H1 (cell line): ENCODE results near the gene ANAPC2. TPM values are rescaled to one million over a fixed set of nuclear protein-coding genes. Genes with fewer than 3 reads are reported as not detected.
A peak's percentile ranks its signal among the peaks of the same experiment; 100 is the strongest.

Source experiments
- CTCF ChIA-PET: fragments of 300-600 bp; sonication (Branson Sonifier 250); formaldehyde crosslinking; loops from one replicate; lab custom pipeline; 2021; ENCODE audit not compliant: partially characterized antibody; lab: Charles Lee
- POLR2A ChIA-PET: fragments of 300-600 bp; sonication (Branson Sonifier 250); formaldehyde crosslinking; loops from one replicate; lab custom pipeline; 2021; ENCODE audit warnings: inconsistent platforms; ENCODE audit not compliant: partially characterized antibody; lab: Charles Lee
- DNase-seq, 2 experiments: peaks; one replicate each; pipeline versions ENCODE4 v3.0.0 to v3.0.0-alpha.2; 2010 to 2022; ENCODE audit warnings: low spot score in 2 of 2, low read depth in 1 of 2, mixed read lengths in 1 of 2
- FAIRE-seq: peaks from 2 replicates; lab custom pipeline; 2011; peaks lifted over from hg19 to GRCh38; lab: Jason Lieb, UNC
- H2AFZ ChIP-seq: 2 replicates; pipeline ENCODE4 v1.8.1; 2012; ENCODE audit warnings: low read length, inconsistent platforms
- H2AK5ac ChIP-seq: 2 replicates; pipeline ENCODE4 v1.6.1; 2013; ENCODE audit warnings: low read depth, low read length
- H2BK120ac ChIP-seq: replicated peaks from 2 replicates; pipeline ENCODE3; 2013; ENCODE audit warnings: low read depth, low read length, inconsistent platforms
- H2BK12ac ChIP-seq: 2 replicates; pipeline ENCODE4 v1.6.1; 2013; ENCODE audit warnings: low read depth, low read length
- H2BK15ac ChIP-seq: 2 replicates; pipeline ENCODE4 v1.6.1; 2013; ENCODE audit warnings: low read length
- H2BK20ac ChIP-seq: 2 replicates; pipeline ENCODE4 v1.6.1; 2013; ENCODE audit warnings: low read length
- H2BK5ac ChIP-seq: 2 replicates; pipeline ENCODE4 v1.6.1; 2013; ENCODE audit warnings: low read depth, low read length
- H3K14ac ChIP-seq: 2 replicates; pipeline ENCODE4 v1.6.1; 2013; ENCODE audit warnings: inconsistent platforms; ENCODE audit not compliant: insufficient read length
- H3K18ac ChIP-seq: 2 replicates; pipeline ENCODE4 v1.6.1; 2013; ENCODE audit warnings: low read length; ENCODE audit errors: extremely low read depth
- H3K23ac ChIP-seq: 2 replicates; pipeline ENCODE4 v1.6.1; 2013; ENCODE audit warnings: inconsistent platforms; ENCODE audit not compliant: insufficient read length
- H3K23me2 ChIP-seq: 2 replicates; pipeline ENCODE4 v1.6.1; 2013; ENCODE audit warnings: low read depth, low read length
- H3K27ac ChIP-seq: 2 replicates; pipeline ENCODE4 v1.6.1; 2011; ENCODE audit warnings: low read depth, low read length, inconsistent platforms
- H3K27me3 ChIP-seq, 4 experiments: replicated peaks in 1 of 4; 1 replicate in 1 of 4; 2 replicates in 3 of 4; pipeline versions ENCODE4 v1.6.1 to v1.8.1; 2011 to 2013; ENCODE audit warnings: low read length in 3 of 4, mild to moderate bottlenecking in 3 of 4, inconsistent platforms in 2 of 4, mixed read lengths in 2 of 4, moderate library complexity in 1 of 4; ENCODE audit not compliant: control insufficient read depth in 3 of 4, insufficient read depth in 3 of 4; ENCODE audit errors: extremely low read depth in 1 of 4
- H3K36me3 ChIP-seq, 4 experiments: 2 replicates each; pipeline versions ENCODE4 v1.6.1 to v1.8.1; 2011 to 2013; ENCODE audit warnings: mild to moderate bottlenecking in 4 of 4, low read length in 3 of 4, moderate library complexity in 2 of 4, control low read depth in 1 of 4, inconsistent platforms in 1 of 4; ENCODE audit not compliant: insufficient read depth in 4 of 4, control insufficient read depth in 2 of 4
- H3K4ac ChIP-seq: replicated peaks from 2 replicates; pipeline ENCODE3; 2013; ENCODE audit warnings: low read length, low read depth, mixed read lengths, inconsistent platforms; ENCODE audit not compliant: insufficient read length
- H3K4me1 ChIP-seq, 4 experiments: replicated peaks in 1 of 4; 1 replicate in 1 of 4; 2 replicates in 3 of 4; pipeline versions ENCODE4 v1.6.1 to v1.8.1; 2011 to 2013; ENCODE audit warnings: low read length in 3 of 4, inconsistent platforms in 2 of 4, mixed read lengths in 1 of 4; ENCODE audit not compliant: insufficient read depth in 4 of 4, control insufficient read depth in 3 of 4
- H3K4me2 ChIP-seq, 2 experiments: 2 replicates each; pipeline versions ENCODE4 v1.6.1 to v1.8.1; 2011 to 2013; ENCODE audit warnings: low read depth in 2 of 2, low read length in 2 of 2, control low read depth in 1 of 2, inconsistent platforms in 1 of 2, mild to moderate bottlenecking in 1 of 2; ENCODE audit not compliant: insufficient read depth in 1 of 2
- H3K4me3 ChIP-seq, 4 experiments: fragments of 200-600, 300-600 bp in 1 of 4; sonication (generic), shearing (Covaris generic), sonication (Bioruptor Twin) in 1 of 4; 2 replicates each; pipeline versions ENCODE4 v1.5.1 to v1.8.1; 2011 to 2016; ENCODE audit warnings: low read length in 4 of 4, low read depth in 3 of 4, control low read depth in 2 of 4, inconsistent platforms in 2 of 4, mild to moderate bottlenecking in 2 of 4, mixed read lengths in 1 of 4, moderate library complexity in 1 of 4; ENCODE audit not compliant: insufficient read depth in 2 of 4; ENCODE audit errors: extremely low read depth in 1 of 4
- H3K56ac ChIP-seq: replicated peaks from 2 replicates; pipeline ENCODE3; 2013; ENCODE audit warnings: low read depth, mild to moderate bottlenecking, mixed read lengths, low read length, inconsistent platforms; ENCODE audit not compliant: insufficient read length
- H3K79me1 ChIP-seq: 2 replicates; pipeline ENCODE4 v1.6.1; 2013; ENCODE audit warnings: low read depth, low read length, control low read depth
- H3K79me2 ChIP-seq, 2 experiments: 2 replicates each; pipeline versions ENCODE4 v1.6.1 to v1.8.1; 2012 to 2013; ENCODE audit warnings: low read length in 2 of 2, mild to moderate bottlenecking in 2 of 2, inconsistent platforms in 1 of 2; ENCODE audit not compliant: insufficient read depth in 2 of 2, control insufficient read depth in 1 of 2
- H3K9ac ChIP-seq, 4 experiments: replicated peaks in 1 of 4; 1 replicate in 1 of 4; 2 replicates in 3 of 4; pipeline versions ENCODE4 v1.6.1 to v1.8.1; 2011 to 2013; ENCODE audit warnings: low read depth in 3 of 4, low read length in 3 of 4, control low read depth in 2 of 4, mild to moderate bottlenecking in 2 of 4, moderate library complexity in 2 of 4, inconsistent platforms in 1 of 4; ENCODE audit errors: extremely low read depth in 1 of 4
- H3K9me3 ChIP-seq, 2 experiments: 2 replicates each; pipeline versions ENCODE4 v1.6.1 to v1.8.1; 2012 to 2013; ENCODE audit warnings: mild to moderate bottlenecking in 2 of 2, moderate library complexity in 2 of 2, control low read depth in 1 of 2, inconsistent platforms in 1 of 2, low read depth in 1 of 2, low read length in 1 of 2, mixed read lengths in 1 of 2; ENCODE audit not compliant: insufficient read depth in 2 of 2
- H4K20me1 ChIP-seq, 2 experiments: replicated peaks in 1 of 2; 2 replicates each; pipeline versions ENCODE3 to v1.8.1; 2011 to 2013; ENCODE audit warnings: inconsistent platforms in 2 of 2, low read length in 2 of 2, mild to moderate bottlenecking in 1 of 2; ENCODE audit not compliant: insufficient read depth in 2 of 2, control insufficient read depth in 1 of 2
- H4K5ac ChIP-seq: 2 replicates; pipeline ENCODE4 v1.6.1; 2013; ENCODE audit warnings: low read length, low read depth, mixed read lengths, inconsistent platforms; ENCODE audit not compliant: insufficient read length
- H4K8ac ChIP-seq: 2 replicates; pipeline ENCODE4 v1.8.0; 2013; ENCODE audit warnings: mild to moderate bottlenecking, moderate library complexity, low read length, inconsistent platforms; ENCODE audit not compliant: insufficient read depth; ENCODE audit errors: extremely low read depth
- H4K91ac ChIP-seq: replicated peaks from 2 replicates; pipeline ENCODE3; 2013; ENCODE audit warnings: low read length, mixed read lengths, inconsistent platforms; ENCODE audit not compliant: insufficient read length
- BRCA1 ChIP-seq: IDR thresholded peaks from 2 replicates; pipeline ENCODE4 v1.6.1; 2012; ENCODE audit warnings: low read depth, low read length, improper control_type of control experiment
- EGR1 ChIP-seq: IDR thresholded peaks from 2 replicates; pipeline ENCODE4 v1.6.1; 2011; ENCODE audit warnings: low read depth, low read length, borderline replicate concordance
- HDAC2 ChIP-seq, 2 experiments: fragments of 300-600 bp in 1 of 2; sonication (generic) in 1 of 2; IDR thresholded peaks; 2 replicates each; pipeline ENCODE4 v1.6.1; 2011 to 2012; ENCODE audit warnings: low read depth in 2 of 2, low read length in 2 of 2, mild to moderate bottlenecking in 2 of 2, moderate library complexity in 2 of 2, borderline replicate concordance in 1 of 2, inconsistent platforms in 1 of 2
- RBBP5 ChIP-seq: IDR thresholded peaks from 2 replicates; pipeline ENCODE4 v1.7.1; 2012; ENCODE audit warnings: low read depth, mild to moderate bottlenecking, inconsistent platforms, low read length, moderate library complexity, borderline replicate concordance
- WGBS, 2 experiments: shearing (Covaris generic) in 1 of 2; methylation state at CpG; one replicate each; pipeline versions ENCODE4 v1.1.6 to v1.1.7; 2013 to 2015; ENCODE audit warnings: low lambda C conversion rate in 2 of 2, mixed read lengths in 2 of 2, inconsistent platforms in 1 of 2, low coverage in 1 of 2, missing lambda C conversion rate in 1 of 2; ENCODE audit not compliant: insufficient replicate concordance in 2 of 2, insufficient coverage in 1 of 2, insufficient read length in 1 of 2; ENCODE audit errors: extremely low coverage in 1 of 2, missing lambda C conversion rate in 1 of 2; 5-methylcytosine and 5-hydroxymethylcytosine counted together
- polyA plus RNA-seq, 7 experiments: library from polyadenylated mRNA; depleted of rRNA in 3 of 7; stranded (reverse) in 5 of 7; unstranded in 2 of 7; fragments of >200 nt in 5 of 7; fragments of 200-250 nt in 2 of 7; gene quantifications; 1 replicate in 5 of 7; 2 replicates in 1 of 7; 4 replicates in 1 of 7; pipeline versions ENCODE4 v1.2.1 to v1.2.3, GENCODE V29; 2011 to 2013; ENCODE audit warnings: missing spikeins in 2 of 7, mixed read lengths in 2 of 7
- total RNA-seq: library from RNA; stranded (reverse); fragmentation: NEBNext Ultra II Directional; extraction: Animal tissue kit (Norgen Biotek cat#: 25700); gene quantifications from 2 replicates; pipeline ENCODE4 v1.2.1, GENCODE V29; 2021

The ANAPC2 gene
- total and polyA plus RNA-seq, 2 of the 8 experiments (the other 6 are each of a cell fraction or from before 2014, with no cell fraction given), result 30.2 to 37.7 TPM

- peak overlapping the region; percentile 59 for H4K5ac ChIP-seq
- peaks cover 5% of the 10 kb centered on the region; the same call in 1 of the 2 replicates for H3K23me2 ChIP-seq
- H2BK20ac ChIP-seq, result no peak overlapping the region
- no peak overlapping the region for H2BK12ac ChIP-seq
- H3K79me2 ChIP-seq, result peaks cover 0 to 12% of the 10 kb centered on the region in 2 experiments; a peak in 2 of 4 replicates
- no peak overlapping the region for H3K18ac ChIP-seq
- DNase-seq (no peak), FAIRE-seq (no peak)
- H3K79me1 ChIP-seq, result peaks cover 2% of the 10 kb centered on the region; the same call in 1 of the 2 replicates
- no peak overlapping the region for H3K9ac ChIP-seq
- H4K91ac ChIP-seq, result no peak overlapping the region
- H4K20me1 ChIP-seq, result peaks cover 8% of the 10 kb centered on the region in 2 experiments
- H2BK120ac ChIP-seq, result no peak overlapping the region
- no peak overlapping the region for H3K23ac ChIP-seq
- CTCF ChIA-PET, result interaction anchor here (0.6 to 20.2 kb wide), 45 partner anchors 9 to 339 kb away, joined by 3 to 204 read pairs (median 5); partner anchors contain the start of genes ANAPC2, CYSRT1, LRRC26 and NELFB
- POLR2A ChIA-PET, result interaction anchor here (1.0 to 69.9 kb wide), 5 partner anchors 2 to 181 kb away, joined by 3 to 1462 read pairs (median 4); partner anchors contain the start of genes CYSRT1, NDOR1, NELFB and RNF208
- 0 out of 8 replicates have a peak overlapping the region, but pooled peaks of 1 of the 4 experiments have one; percentile 25 for H3K4me3 ChIP-seq
- no peaks in the 10 kb centered on the region for H3K9me3 ChIP-seq
- H3K4me1 ChIP-seq, result peaks cover 0 to 12% (median 10%) of the 10 kb centered on the region in 4 experiments; a peak in 6 of 7 replicates
- peak overlapping the region; percentile 86 for H4K8ac ChIP-seq
- H2BK5ac ChIP-seq, result peak overlapping the region; percentile 30; the same call in 1 of the 2 replicates
- no peaks in the 10 kb centered on the region for H3K27me3 ChIP-seq
- peaks cover 0 to 3% (median 0%) of the 10 kb centered on the region in 4 experiments; a peak in 1 of 8 replicates for H3K36me3 ChIP-seq
- H2BK15ac ChIP-seq, result no peak overlapping the region
- no peak overlapping the region for H3K14ac ChIP-seq
- no peak overlapping the region for H3K56ac ChIP-seq
- WGBS, 2 experiments, result 62% methylated on average over 11 of the region's 11 CpGs; no CpG with 5 or more reads in 1 of the 2 experiments
- no peak overlapping the region for H2AK5ac ChIP-seq
- H3K4ac ChIP-seq, result no peak overlapping the region
- no peak overlapping the region for H3K27ac ChIP-seq
- TF ChIP-seq EGR1 (no peak), BRCA1 (no peak), RBBP5 (0 out of 2 replicates have a peak, but pooled peaks have one; percentile 36), HDAC2 (IDR thresholded peaks at IDR 0.05; ENCODE audit: borderline replicate concordance in 1 of 2, low read depth in 2 of 2, low read length in 2 of 2) (no peak)
- no peak overlapping the region for H2AFZ ChIP-seq
- peak overlapping the region in 1 of 2 experiments; percentile 66; a peak in 2 of 4 replicates for H3K4me2 ChIP-seq
These were observed 48.6 kb upstream of the ANAPC2 start for GRCh38 chr9:137236936-137237421.
